HepG2 (cell line): ENCODE data around the gene NMU. TPM values are rescaled to one million over a fixed set of nuclear protein-coding genes. Genes with fewer than 3 reads are reported as not detected.

Experiments used
- ATAC-seq: fragments of 200-7000 bp; cut with Tn5 transposase; 3 replicates; pipeline ENCODE4 v1.9.1; 2020; ENCODE audit warnings: mild to moderate bottlenecking, moderate library complexity
- BruUV-seq: library from RNA; stranded (reverse); fragments of 400-500 nt; replicated peaks from 2 replicates; lab custom pipeline; 2021; lab: Mats Ljungman, UMichigan
- CTCF ChIA-PET: fragments of 300-600 bp; formaldehyde crosslinking; extraction: SDS; loops from one replicate; lab custom pipeline; 2021; ENCODE audit warnings: low total read pairs, inconsistent platforms, low intra/inter-chr PET ratio; lab: Yijun Ruan, JAX
- POLR2A ChIA-PET: fragments of 350-600 bp; sonication (Branson Sonifier 250); formaldehyde crosslinking; loops from one replicate; lab custom pipeline; 2020; ENCODE audit warnings: antibody characterized with exemption, inconsistent platforms; lab: Yijun Ruan, JAX
- DNase-seq: peaks from one replicate; pipeline ENCODE4 v3.0.0-alpha.2; 2015; ENCODE audit warnings: low spot score
- FAIRE-seq: peaks from 3 replicates; lab custom pipeline; 2011; peaks lifted over from hg19 to GRCh38; lab: Jason Lieb, UNC
- H2AFZ ChIP-seq: one replicate; pipeline ENCODE4 v1.6.1; 2011; ENCODE audit warnings: low read length, inconsistent platforms
- H3K27ac ChIP-seq: fragments of 300-600 bp; 3 replicates; pipeline ENCODE4 v1.8.0; 2011; ENCODE audit warnings: mixed run types, mild to moderate bottlenecking, mixed read lengths, low read length, inconsistent platforms; ENCODE audit not compliant: insufficient read depth; ENCODE audit errors: extremely low read length
- H3K27me3 ChIP-seq, 2 experiments: fragments of 200-600 bp in 1 of 2; 2 replicates in 1 of 2; 3 replicates in 1 of 2; pipeline versions ENCODE4 v1.6.0 to v1.8.0; 2011; ENCODE audit warnings: low read length in 2 of 2, mild to moderate bottlenecking in 2 of 2, moderate library complexity in 2 of 2, inconsistent platforms in 1 of 2; ENCODE audit not compliant: insufficient read depth in 2 of 2, control insufficient read depth in 1 of 2
- H3K36me3 ChIP-seq, 2 experiments: fragments of 200-600 bp in 1 of 2; replicated peaks in 1 of 2; 2 replicates in 1 of 2; 3 replicates in 1 of 2; pipeline versions ENCODE4 v1.5.1 to v1.8.0; 2011; ENCODE audit warnings: low read length in 2 of 2, inconsistent platforms in 1 of 2; ENCODE audit not compliant: insufficient read depth in 2 of 2, control insufficient read depth in 1 of 2
- H3K4me1 ChIP-seq: 2 replicates; pipeline ENCODE4 v1.5.1; 2012; ENCODE audit warnings: low read length, inconsistent platforms; ENCODE audit not compliant: insufficient read depth
- H3K4me2 ChIP-seq: 2 replicates; pipeline ENCODE4 v1.6.0; 2011; ENCODE audit warnings: low read depth, low read length, inconsistent platforms
- H3K4me3 ChIP-seq, 3 experiments: fragments of 200-600 bp in 1 of 3; sonication (generic), shearing (Covaris generic) in 1 of 3; replicated peaks in 1 of 3; 2 replicates each; pipeline ENCODE4 v1.5.1; 2011 to 2016; ENCODE audit warnings: low read length in 3 of 3, inconsistent platforms in 2 of 3, low read depth in 2 of 3, mild to moderate bottlenecking in 2 of 3, control low read depth in 1 of 3, mixed read lengths in 1 of 3; ENCODE audit not compliant: insufficient read depth in 1 of 3
- H3K79me2 ChIP-seq: one replicate; pipeline ENCODE4 v1.6.1; 2011; ENCODE audit warnings: low read length, inconsistent platforms; ENCODE audit not compliant: insufficient read depth
- H3K9ac ChIP-seq: 2 replicates; pipeline ENCODE4 v1.6.0; 2011; ENCODE audit warnings: mild to moderate bottlenecking, low read depth, low read length, inconsistent platforms; ENCODE audit not compliant: insufficient read depth
- H3K9me3 ChIP-seq: 2 replicates; pipeline ENCODE4 v1.5.1; 2012; ENCODE audit warnings: mild to moderate bottlenecking, low read length
- H4K20me1 ChIP-seq: 2 replicates; pipeline ENCODE4 v1.6.0; 2011; ENCODE audit warnings: inconsistent platforms, mild to moderate bottlenecking, low read length, moderate library complexity; ENCODE audit not compliant: insufficient read depth
- CBX5 ChIP-seq: sonication (generic); formaldehyde crosslinking; IDR thresholded peaks from 2 replicates; pipeline ENCODE4 v1.4.0; 2020; ENCODE audit warnings: missing genetic modification reagents, borderline replicate concordance
- ETV6 ChIP-seq: sonication (generic); formaldehyde crosslinking; conservative IDR thresholded peaks from 2 replicates; pipeline ENCODE4 v1.4.0; 2020; ENCODE audit warnings: missing genetic modification reagents
- LRRFIP1 ChIP-seq: sonication (generic); formaldehyde crosslinking; conservative IDR thresholded peaks from 2 replicates; pipeline ENCODE4 v1.4.0; 2020; ENCODE audit warnings: missing genetic modification reagents
- MEF2D ChIP-seq: sonication (generic); formaldehyde crosslinking; IDR thresholded peaks from 2 replicates; pipeline ENCODE4 v1.5.1; 2020; ENCODE audit warnings: mild to moderate bottlenecking, missing genetic modification reagents
- NAIF1 ChIP-seq: sonication (generic); formaldehyde crosslinking; IDR thresholded peaks from 2 replicates; pipeline ENCODE4 v1.5.0; 2020; ENCODE audit warnings: mild to moderate bottlenecking, missing genetic modification reagents, borderline replicate concordance
- NFE2L1 ChIP-seq: sonication (generic); formaldehyde crosslinking; IDR thresholded peaks from 2 replicates; pipeline ENCODE4 v1.4.0; 2020; ENCODE audit warnings: missing genetic modification reagents, mild to moderate bottlenecking, borderline replicate concordance
- SP140L ChIP-seq: sonication (generic); formaldehyde crosslinking; IDR thresholded peaks from 2 replicates; pipeline ENCODE4 v1.4.0; 2020; ENCODE audit warnings: missing genetic modification reagents, borderline replicate concordance
- STAT5B ChIP-seq: sonication (generic); formaldehyde crosslinking; IDR thresholded peaks from 2 replicates; pipeline ENCODE4 v1.4.0; 2020; ENCODE audit warnings: missing genetic modification reagents
- TBL1XR1 ChIP-seq: fragments of 150-350 bp; IDR thresholded peaks from 2 replicates; pipeline ENCODE4 v1.6.1; 2014; ENCODE audit warnings: borderline replicate concordance, low read length; ENCODE audit not compliant: partially characterized antibody
- TFDP1 ChIP-seq: IDR thresholded peaks from 2 replicates; pipeline ENCODE4 v1.6.1; 2016; ENCODE audit warnings: missing compliant biosample characterization, missing genetic modification reagents, borderline replicate concordance
- ZFP36 ChIP-seq: fragments of 150-350 bp; IDR thresholded peaks from 2 replicates; pipeline ENCODE4 v1.6.1; 2018; ENCODE audit warnings: borderline replicate concordance, low read length, low read depth; ENCODE audit not compliant: partially characterized antibody
- ZNF383 ChIP-seq: sonication (generic); formaldehyde crosslinking; IDR thresholded peaks from 2 replicates; pipeline ENCODE4 v1.4.0; 2020; ENCODE audit warnings: missing genetic modification reagents, mild to moderate bottlenecking, borderline replicate concordance
- ZNF512B ChIP-seq: sonication (generic); formaldehyde crosslinking; IDR thresholded peaks from 2 replicates; pipeline ENCODE4 v1.5.1; 2020; ENCODE audit warnings: missing genetic modification reagents, mild to moderate bottlenecking, borderline replicate concordance
- ZNF784 ChIP-seq: sonication (generic); formaldehyde crosslinking; IDR thresholded peaks from 2 replicates; pipeline ENCODE4 v1.5.1; 2020; ENCODE audit warnings: missing genetic modification reagents, mild to moderate bottlenecking, borderline replicate concordance
- ZSCAN9 ChIP-seq: IDR thresholded peaks from 2 replicates; pipeline ENCODE4 v1.6.1; 2016; ENCODE audit warnings: borderline replicate concordance
- ZUFSP ChIP-seq: sonication (generic); formaldehyde crosslinking; IDR thresholded peaks from 2 replicates; pipeline ENCODE4 v1.9.0; 2021; ENCODE audit warnings: missing genetic modification reagents, mild to moderate bottlenecking, borderline replicate concordance
- WGBS: methylation state at CpG from one replicate; pipeline ENCODE4 v1.1.6; 2017; ENCODE audit warnings: low lambda C conversion rate; 5-methylcytosine and 5-hydroxymethylcytosine counted together
- in situ Hi-C: cut with HindIII; loops from 2 replicates; pipeline ENCODE4 v1.10.0; 2017; ENCODE audit warnings: low pct_unique_long_range_greater_than_20kb; ENCODE audit not compliant: extremely low pct_ligation_motif_present
- intact Hi-C: fragments of 100-400 bp; cut with micrococcal nuclease; formaldehyde crosslinking; loops from one replicate; pipeline ENCODE4 v1.10.0; 2022; ENCODE audit not compliant: unreplicated experiment
- polyA plus RNA-seq, 8 experiments: library from polyadenylated mRNA; depleted of rRNA in 3 of 8; stranded (reverse) in 7 of 8; unstranded in 1 of 8; fragments of >200 nt; fragmentation: Illumina TruSeq in 4 of 8; extraction: Trizol in 4 of 8; gene quantifications; 2 replicates each; pipeline versions ENCODE4 v1.2.1 to v1.2.3, GENCODE V29; 2011 to 2016; ENCODE audit warnings: low read depth in 4 of 8, missing spikeins in 1 of 8, mixed read lengths in 1 of 8; ENCODE audit not compliant: insufficient read depth in 1 of 8
- total RNA-seq, 5 experiments: library from RNA; depleted of rRNA; stranded (reverse); fragments of >200 nt; fragmentation: Illumina TruSeq; extraction: Trizol; gene quantifications; 2 replicates each; pipeline ENCODE4 v1.2.3, GENCODE V29; 2016; ENCODE audit warnings: low read depth in 1 of 5

NMU gene
- total and polyA plus RNA-seq, 2 of the 13 experiments (the other 11 are each of a cell fraction or from before 2014, with no cell fraction given) = not detected

GRCh38 chr4:55654131-55654530, 18.0 kb upstream of the NMU start:
- no peak overlapping the region for H3K27ac ChIP-seq
- ATAC-seq = no peak
- H3K36me3 ChIP-seq = no peaks in the 10 kb centered on the region
- H3K79me2 ChIP-seq = no peaks in the 10 kb centered on the region
- no peak for DNase-seq
- in situ Hi-C loops (no loop called here), intact Hi-C loops (no loop called here)
- WGBS = 42% methylated on average over 5 of the region's 5 CpGs
- FAIRE-seq = no peak
- ChIA-PET CTCF (no interaction called here), POLR2A (no interaction called here)
- H3K9me3 ChIP-seq = no peaks in the 10 kb centered on the region
- H4K20me1 ChIP-seq = no peaks in the 10 kb centered on the region
- no peak overlapping the region for H3K9ac ChIP-seq
- H2AFZ ChIP-seq = no peak overlapping the region
- BruUV-seq = no TSS peak
- no peak overlapping the region for H3K4me2 ChIP-seq
- no peaks in the 10 kb centered on the region for H3K27me3 ChIP-seq
- no peak overlapping the region for H3K4me3 ChIP-seq
- H3K4me1 ChIP-seq = no peaks in the 10 kb centered on the region
- no peak for TF ChIP-seq ZUFSP (CRISPR knock-in tag)
- no peak for TF ChIP-seq STAT5B
- no peak for TF ChIP-seq ZFP36
- TF ChIP-seq ZSCAN9 = no peak
- TF ChIP-seq TFDP1 = no peak
- no peak for TF ChIP-seq MEF2D
- no peak for TF ChIP-seq ZNF512B (CRISPR knock-in tag)
- TF ChIP-seq ETV6 (CRISPR knock-in tag) = no peak
- no peak for TF ChIP-seq SP140L (CRISPR knock-in tag)
- no peak for TF ChIP-seq LRRFIP1 (CRISPR knock-in tag)
- no peak for TF ChIP-seq ZNF784 (CRISPR knock-in tag)
- no peak for TF ChIP-seq ZNF383
- TF ChIP-seq NAIF1 (CRISPR knock-in tag) = no peak
- TF ChIP-seq NFE2L1 = no peak
- no peak for TF ChIP-seq TBL1XR1
- no peak for TF ChIP-seq CBX5 (CRISPR knock-in tag)
